Measurements from ENCODE around the gene TM7SF2. TPM values are rescaled to one million over a fixed set of nuclear protein-coding genes. Genes with fewer than 3 reads are reported as not detected.

The TM7SF2 gene
- total RNA-seq, 2 experiments from 2014 or later: 20.0 to 20.4 TPM

DNA sequence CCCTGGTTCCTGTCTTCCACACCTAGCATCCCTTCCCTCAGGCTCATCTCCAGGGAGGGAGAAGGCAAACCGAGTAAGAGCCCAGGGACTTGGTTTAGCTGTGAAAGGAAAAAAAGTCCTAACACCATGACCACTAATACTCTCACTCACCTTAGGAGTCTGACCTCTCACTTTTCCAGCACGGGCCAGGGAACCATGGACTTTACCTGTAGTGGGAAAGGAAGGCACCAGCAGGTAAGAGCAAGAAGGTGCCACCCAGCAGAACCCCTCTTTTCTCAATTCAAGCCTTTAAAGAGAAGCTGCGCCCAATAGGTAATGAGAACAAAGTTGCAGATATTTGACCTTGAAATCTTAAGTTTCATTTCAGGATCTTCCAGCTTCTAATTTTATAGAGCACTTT lies 9.2 kb downstream of the TM7SF2 start:
- no peaks in the 10 kb centered on the region for H3K9me3 ChIP-seq (ENCODE audit: control insufficient read depth in 1 of 2, insufficient read depth in 1 of 2, low read length in 2 of 2)
- no peaks in the 10 kb centered on the region for H3K27me3 ChIP-seq (ENCODE audit: control insufficient read depth in 1 of 2, insufficient read depth in 2 of 2, low read length in 2 of 2)
- peak overlapping the region; percentile 93 to 99 for H3K27ac ChIP-seq (ENCODE audit: low read depth in 1 of 2, low read length in 2 of 2)
- H3K36me3 ChIP-seq (ENCODE audit: insufficient read depth, low read length): peaks cover 53% of the 10 kb centered on the region
- peaks cover 79% of the 10 kb centered on the region for H3K36me3 Mint-ChIP-seq (ENCODE audit: low read depth)
- peak overlapping the region; percentile 100 for H3K4me3 Mint-ChIP-seq
- peaks cover 55% of the 10 kb centered on the region for H3K4me1 ChIP-seq (ENCODE audit: insufficient read depth, low read length)
- H3K9me3 Mint-ChIP-seq: no peaks in the 10 kb centered on the region
- H3K27ac Mint-ChIP-seq: peak overlapping the region; percentile 100
- TF ChIP-seq, protein P1, sequence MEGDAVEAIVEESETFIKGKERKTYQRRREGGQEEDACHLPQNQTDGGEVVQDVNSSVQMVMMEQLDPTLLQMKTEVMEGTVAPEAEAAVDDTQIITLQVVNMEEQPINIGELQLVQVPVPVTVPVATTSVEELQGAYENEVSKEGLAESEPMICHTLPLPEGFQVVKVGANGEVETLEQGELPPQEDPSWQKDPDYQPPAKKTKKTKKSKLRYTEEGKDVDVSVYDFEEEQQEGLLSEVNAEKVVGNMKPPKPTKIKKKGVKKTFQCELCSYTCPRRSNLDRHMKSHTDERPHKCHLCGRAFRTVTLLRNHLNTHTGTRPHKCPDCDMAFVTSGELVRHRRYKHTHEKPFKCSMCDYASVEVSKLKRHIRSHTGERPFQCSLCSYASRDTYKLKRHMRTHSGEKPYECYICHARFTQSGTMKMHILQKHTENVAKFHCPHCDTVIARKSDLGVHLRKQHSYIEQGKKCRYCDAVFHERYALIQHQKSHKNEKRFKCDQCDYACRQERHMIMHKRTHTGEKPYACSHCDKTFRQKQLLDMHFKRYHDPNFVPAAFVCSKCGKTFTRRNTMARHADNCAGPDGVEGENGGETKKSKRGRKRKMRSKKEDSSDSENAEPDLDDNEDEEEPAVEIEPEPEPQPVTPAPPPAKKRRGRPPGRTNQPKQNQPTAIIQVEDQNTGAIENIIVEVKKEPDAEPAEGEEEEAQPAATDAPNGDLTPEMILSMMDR (IDR thresholded peaks at IDR 0.05): no peak
- DNase-seq: no peak
- ChIA-PET POLR2A (interaction anchor here (0.6 to 3.7 kb wide), 9 partner anchors 9 to 377 kb away, joined by 3 to 136 read pairs (median 14); partner anchors contain the start of genes MALAT1, RASGRP2, SYVN1 and TM7SF2), CTCF (interaction anchor here (1.6 to 5.3 kb wide), 3 partner anchors 8 to 15 kb away, joined by 4 to 23 read pairs (median 19); partner anchors contain the start of gene TM7SF2)
- H3K4me3 ChIP-seq (ENCODE audit: low read length): peak overlapping the region; percentile 67
- intact Hi-C loops (cut with DNase I, micrococcal nuclease): loop anchor here in 1 of 2 experiments (5.0 kb wide), 1 partner anchor 204 kb away; the partner anchor contains the start of gene ATG2A
- no peak for ATAC-seq (ENCODE audit: poor library complexity)
- H3K27me3 Mint-ChIP-seq: no peaks in the 10 kb centered on the region
- peaks cover 51% of the 10 kb centered on the region for H3K4me1 Mint-ChIP-seq (ENCODE audit: low read depth)

DNA sequence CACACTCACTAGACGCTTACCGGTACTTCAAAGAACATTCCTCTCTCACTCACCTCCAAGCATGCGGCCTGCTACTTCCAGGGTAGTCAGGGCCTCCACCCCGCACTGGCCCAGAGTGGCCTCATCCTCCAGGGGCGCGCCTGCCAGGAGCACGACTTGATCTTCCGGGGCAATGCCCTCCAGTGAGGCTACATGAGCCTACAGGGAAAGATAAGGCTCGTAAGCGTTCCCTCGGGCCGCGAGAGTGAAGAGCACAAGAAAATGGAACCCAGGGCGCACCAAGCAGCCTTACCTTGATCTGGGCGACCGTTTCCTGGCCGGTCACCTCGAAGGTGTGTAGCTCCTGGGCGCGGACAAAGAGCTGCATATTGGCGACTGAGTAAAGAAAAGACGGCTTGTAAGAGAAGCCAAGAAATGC lies 9.8 kb downstream of the TM7SF2 start:
- peak overlapping the region; percentile 100 for H3K4me3 Mint-ChIP-seq
- H3K36me3 Mint-ChIP-seq (ENCODE audit: low read depth): peaks cover 85% of the 10 kb centered on the region
- ChIA-PET CTCF (interaction anchor here (1.2 to 5.3 kb wide), 5 partner anchors 9 to 590 kb away, joined by 3 to 23 read pairs (median 7); partner anchors contain the start of genes ARL2, KAT5 and TM7SF2), POLR2A (interaction anchor here (0.6 to 3.7 kb wide), 49 partner anchors 8 to 1722 kb away, joined by 3 to 136 read pairs (median 5); partner anchors contain the start of genes ARL2, CAPN1, CCDC85B and CDCA5)
- no peaks in the 10 kb centered on the region for H3K27me3 Mint-ChIP-seq
- ATAC-seq (ENCODE audit: poor library complexity) (no peak), DNase-seq (peak in 4 of 14 experiments; percentile 25 to 58 (median 50))
- peaks cover 51% of the 10 kb centered on the region for H3K4me1 Mint-ChIP-seq (ENCODE audit: low read depth)
- TF ChIP-seq, protein P1 (IDR thresholded peaks at IDR 0.05): no peak
- H3K27ac Mint-ChIP-seq: peak overlapping the region; percentile 100
- no peaks in the 10 kb centered on the region for H3K9me3 ChIP-seq (ENCODE audit: control insufficient read depth in 1 of 2, insufficient read depth in 1 of 2, low read length in 2 of 2)
- intact Hi-C loops (cut with DNase I, micrococcal nuclease): loop anchor here in 1 of 2 experiments (5.0 kb wide), 1 partner anchor 204 kb away; the partner anchor contains the start of gene ATG2A
- peaks cover 59% of the 10 kb centered on the region for H3K36me3 ChIP-seq (ENCODE audit: insufficient read depth, low read length)
- H3K4me3 ChIP-seq (ENCODE audit: low read length): peak overlapping the region; percentile 67
- no peaks in the 10 kb centered on the region for H3K27me3 ChIP-seq (ENCODE audit: control insufficient read depth in 1 of 2, insufficient read depth in 2 of 2, low read length in 2 of 2)
- peaks cover 49% of the 10 kb centered on the region for H3K4me1 ChIP-seq (ENCODE audit: insufficient read depth, low read length)
- no peaks in the 10 kb centered on the region for H3K9me3 Mint-ChIP-seq
- H3K27ac ChIP-seq (ENCODE audit: low read depth in 1 of 2, low read length in 2 of 2): peak overlapping the region; percentile 93 to 99

DNA sequence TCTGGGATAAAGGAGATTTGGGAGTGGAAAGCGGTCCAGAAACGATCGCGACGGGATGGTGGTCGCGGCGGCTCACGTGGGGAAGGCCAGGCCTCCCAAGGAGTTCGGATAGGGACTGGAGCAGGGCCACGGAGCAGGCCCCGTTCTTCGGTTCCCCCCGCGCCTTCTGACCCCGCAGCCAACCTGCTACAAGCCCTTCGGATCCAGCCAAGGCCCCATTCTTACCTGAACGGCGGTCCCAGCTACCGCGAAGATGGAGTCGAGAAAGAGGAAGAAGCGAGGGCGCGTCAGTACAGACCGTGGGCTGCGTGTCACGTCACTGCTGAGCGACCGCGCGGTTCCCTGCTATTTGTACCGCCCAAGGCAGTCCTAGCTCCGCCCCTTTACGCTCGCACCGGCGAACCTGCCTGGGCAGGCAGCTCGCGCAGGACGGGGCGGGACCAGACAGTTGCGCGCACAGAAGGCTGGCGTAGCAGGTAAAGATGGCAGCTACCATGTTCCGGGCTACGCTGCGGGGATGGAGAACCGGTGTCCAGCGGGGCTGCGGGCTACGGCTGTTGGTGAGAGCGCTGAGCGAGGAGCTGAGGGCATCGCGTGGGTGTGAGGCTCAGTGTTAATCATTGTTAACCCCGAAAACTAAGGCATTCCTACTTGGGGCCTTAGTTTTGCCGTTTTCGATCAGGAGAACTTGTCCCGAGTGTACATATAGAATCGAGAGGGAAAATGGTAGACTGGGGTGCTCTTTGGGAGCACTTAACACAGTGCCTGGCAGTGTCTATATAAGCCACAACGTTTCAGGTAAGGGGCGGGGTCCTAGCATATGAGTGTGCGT lies 10.4 kb downstream of the TM7SF2 start, which contains the start of the genes FAU and MRPL49:
TSS of gene FAU (minus strand) at position 270 of the 832 bp plus-strand sequence. CDS start 321 bp downstream, outside the sequence.
TSS of gene MRPL49 (plus strand) at position 457 of the 832 bp plus-strand sequence. CDS start at position 483, 26 bp downstream.
- peak within 1 kb of the TSS; percentile 93 to 99 for H3K27ac ChIP-seq (ENCODE audit: low read depth in 1 of 2, low read length in 2 of 2)
- ChIA-PET POLR2A (interaction anchor here (0.6 to 3.7 kb wide), 50 partner anchors 8 to 1721 kb away, joined by 3 to 136 read pairs (median 5); partner anchors contain the start of genes ARL2, CAPN1, CCDC85B and CDCA5), CTCF (interaction anchor here (0.6 to 5.3 kb wide), 6 partner anchors 10 to 951 kb away, joined by 3 to 23 read pairs (median 6); partner anchors contain the start of genes ARL2, KAT5 and TM7SF2)
- peaks cover 51% of the 10 kb centered on the region for H3K4me1 Mint-ChIP-seq (ENCODE audit: low read depth)
- H3K36me3 Mint-ChIP-seq (ENCODE audit: low read depth): peaks cover 87% of the 10 kb centered on the region
- H3K4me1 ChIP-seq (ENCODE audit: insufficient read depth, low read length): peaks cover 43% of the 10 kb centered on the region
- no peaks in the 10 kb centered on the region for H3K9me3 Mint-ChIP-seq
- no peaks in the 10 kb centered on the region for H3K27me3 Mint-ChIP-seq
- H3K4me3 ChIP-seq (ENCODE audit: low read length): peak within 1 kb of the TSS; percentile 67
- DNase-seq (peak; percentile 97 to 100 (median 98)), ATAC-seq (ENCODE audit: poor library complexity) (peak; percentile 81)
- intact Hi-C loops (cut with DNase I, micrococcal nuclease): loop anchor here (1.0 to 5.0 kb wide), 3 partner anchors 26 to 205 kb away; partner anchors contain the start of genes CDCA5 (in 2 of the 2), ZFPL1 (in 2 of the 2), ATG2A (in 1 of the 2) and VPS51 (in 1 of the 2)
- TF ChIP-seq, protein P1 (IDR thresholded peaks at IDR 0.05): no peak
- H3K27me3 ChIP-seq (ENCODE audit: control insufficient read depth in 1 of 2, insufficient read depth in 2 of 2, low read length in 2 of 2): no peaks in the 10 kb centered on the region
- peak within 1 kb of the TSS; percentile 100 for H3K27ac Mint-ChIP-seq
- peak within 1 kb of the TSS; percentile 100 for H3K4me3 Mint-ChIP-seq
- H3K36me3 ChIP-seq (ENCODE audit: insufficient read depth, low read length): peaks cover 65% of the 10 kb centered on the region
- H3K9me3 ChIP-seq (ENCODE audit: control insufficient read depth in 1 of 2, insufficient read depth in 1 of 2, low read length in 2 of 2): no peaks in the 10 kb centered on the region
